ENCODE results near the gene PFKP.

PFKP gene

GRCh38 chr10:3072641-3073360 is 5.5 kb downstream of the PFKP start:
- ATAC-seq (ENCODE audit: insufficient read depth, low read depth) (no peak), DNase-seq (no peak)
- peaks cover 88% of the 10 kb centered on the region for H3K36me3 ChIP-seq (ENCODE audit: insufficient read depth, low read length)
- peak overlapping the region; percentile 13; the same call in 1 of the 2 replicates for H3K9ac ChIP-seq (ENCODE audit: low read depth, low read length)
- H3K4me1 ChIP-seq (ENCODE audit: insufficient read depth, low read length) = peaks cover 52% of the 10 kb centered on the region
- H4K20me1 ChIP-seq (ENCODE audit: insufficient read depth, low read length) = peaks cover 84% of the 10 kb centered on the region
- peak overlapping the region; percentile 83; the same call in 1 of the 2 replicates for H3K4me2 ChIP-seq (ENCODE audit: insufficient read depth, low read length)
- no peak overlapping the region for H3K4me3 ChIP-seq (ENCODE audit: low read depth in 1 of 2, low read length in 2 of 2)
- no peaks in the 10 kb centered on the region for H3K27me3 ChIP-seq (ENCODE audit: insufficient read depth, low read length, poor library complexity)
- H3K27ac ChIP-seq (ENCODE audit: low read length) = 0 out of 2 replicates have a peak overlapping the region, but pooled peaks have one; percentile 40
- no peak for TF ChIP-seq CTCF (IDR thresholded peaks at IDR 0.05; ENCODE audit: borderline replicate concordance, extremely low read depth, low read length, poor library complexity, severe bottlenecking)
- H3K79me2 ChIP-seq (ENCODE audit: insufficient read depth, low read length) = peaks cover 99% of the 10 kb centered on the region
- no peaks in the 10 kb centered on the region for H3K9me3 ChIP-seq (ENCODE audit: insufficient read depth, low read length, severe bottlenecking)
- no peak overlapping the region for H2AFZ ChIP-seq (ENCODE audit: low read depth, low read length)

GRCh38 chr10:3074145-3074665 is 6.9 kb downstream of the PFKP start:
- DNase-seq (no peak), ATAC-seq (ENCODE audit: insufficient read depth, low read depth) (no peak)
- H4K20me1 ChIP-seq (ENCODE audit: insufficient read depth, low read length) = peaks cover 94% of the 10 kb centered on the region
- peak overlapping the region; percentile 25; the same call in 1 of the 2 replicates for H3K4me2 ChIP-seq (ENCODE audit: insufficient read depth, low read length)
- no peak overlapping the region for H3K4me3 ChIP-seq (ENCODE audit: low read depth in 1 of 2, low read length in 2 of 2)
- H3K27ac ChIP-seq (ENCODE audit: low read length) = no peak overlapping the region
- no peaks in the 10 kb centered on the region for H3K27me3 ChIP-seq (ENCODE audit: insufficient read depth, low read length, poor library complexity)
- TF ChIP-seq EZH2 (IDR thresholded peaks at IDR 0.05; ENCODE audit: borderline replicate concordance, low read depth, low read length, severe bottlenecking) = no peak
- no peak for TF ChIP-seq CTCF (IDR thresholded peaks at IDR 0.05; ENCODE audit: borderline replicate concordance, extremely low read depth, low read length, poor library complexity, severe bottlenecking)
- H3K9me3 ChIP-seq (ENCODE audit: insufficient read depth, low read length, severe bottlenecking) = no peaks in the 10 kb centered on the region
- H3K9ac ChIP-seq (ENCODE audit: low read depth, low read length) = no peak overlapping the region
- H3K4me1 ChIP-seq (ENCODE audit: insufficient read depth, low read length) = peaks cover 50% of the 10 kb centered on the region
- no peak overlapping the region for H2AFZ ChIP-seq (ENCODE audit: low read depth, low read length)
- H3K79me2 ChIP-seq (ENCODE audit: insufficient read depth, low read length) = peaks cover 99% of the 10 kb centered on the region
- H3K36me3 ChIP-seq (ENCODE audit: insufficient read depth, low read length) = peaks cover 91% of the 10 kb centered on the region

- TF ChIP-seq EZH2 (IDR thresholded peaks at IDR 0.05; ENCODE audit: borderline replicate concordance, low read depth, low read length, severe bottlenecking) (no peak), CTCF (IDR thresholded peaks at IDR 0.05; ENCODE audit: borderline replicate concordance, extremely low read depth, low read length, poor library complexity, severe bottlenecking) (no peak)
- H3K4me1 ChIP-seq (ENCODE audit: insufficient read depth, low read length) = peaks cover 41% of the 10 kb centered on the region
- no peaks in the 10 kb centered on the region for H3K9me3 ChIP-seq (ENCODE audit: insufficient read depth, low read length, severe bottlenecking)
- no peak overlapping the region for H3K4me3 ChIP-seq (ENCODE audit: low read depth in 1 of 2, low read length in 2 of 2)
- H4K20me1 ChIP-seq (ENCODE audit: insufficient read depth, low read length) = peaks cover 94% of the 10 kb centered on the region
- H2AFZ ChIP-seq (ENCODE audit: low read depth, low read length) = no peak overlapping the region
- ATAC-seq (ENCODE audit: insufficient read depth, low read depth) = no peak
- no peak overlapping the region for H3K9ac ChIP-seq (ENCODE audit: low read depth, low read length)
- no peak for DNase-seq
- peaks cover 90% of the 10 kb centered on the region for H3K36me3 ChIP-seq (ENCODE audit: insufficient read depth, low read length)
- H3K79me2 ChIP-seq (ENCODE audit: insufficient read depth, low read length) = peaks cover 98% of the 10 kb centered on the region
- no peak overlapping the region for H3K27ac ChIP-seq (ENCODE audit: low read length)
- H3K27me3 ChIP-seq (ENCODE audit: insufficient read depth, low read length, poor library complexity) = no peaks in the 10 kb centered on the region
- no peak overlapping the region for H3K4me2 ChIP-seq (ENCODE audit: insufficient read depth, low read length)
Measured at GRCh38 chr10:3074985-3075600, 7.7 kb downstream of the PFKP start.
